Stimulated activated CD8-positive, alpha-beta memory T cell treated with anti-CD3 and anti-CD28 coated beads, Interleukin-7, amount 100 ng/mL, for 24 hours (primary cell): ENCODE measurements around the gene INO80.
"Not testable (repeated sequence)": the region's sequence is repeated elsewhere in the genome, so short reads cannot be mapped to it uniquely, and the experiment has no call there.

Experiments used
- DNase-seq: peaks from one replicate; pipeline ENCODE4 v3.0.0-alpha.2; 2020; ENCODE audit warnings: low read depth

INO80 gene, protein sequence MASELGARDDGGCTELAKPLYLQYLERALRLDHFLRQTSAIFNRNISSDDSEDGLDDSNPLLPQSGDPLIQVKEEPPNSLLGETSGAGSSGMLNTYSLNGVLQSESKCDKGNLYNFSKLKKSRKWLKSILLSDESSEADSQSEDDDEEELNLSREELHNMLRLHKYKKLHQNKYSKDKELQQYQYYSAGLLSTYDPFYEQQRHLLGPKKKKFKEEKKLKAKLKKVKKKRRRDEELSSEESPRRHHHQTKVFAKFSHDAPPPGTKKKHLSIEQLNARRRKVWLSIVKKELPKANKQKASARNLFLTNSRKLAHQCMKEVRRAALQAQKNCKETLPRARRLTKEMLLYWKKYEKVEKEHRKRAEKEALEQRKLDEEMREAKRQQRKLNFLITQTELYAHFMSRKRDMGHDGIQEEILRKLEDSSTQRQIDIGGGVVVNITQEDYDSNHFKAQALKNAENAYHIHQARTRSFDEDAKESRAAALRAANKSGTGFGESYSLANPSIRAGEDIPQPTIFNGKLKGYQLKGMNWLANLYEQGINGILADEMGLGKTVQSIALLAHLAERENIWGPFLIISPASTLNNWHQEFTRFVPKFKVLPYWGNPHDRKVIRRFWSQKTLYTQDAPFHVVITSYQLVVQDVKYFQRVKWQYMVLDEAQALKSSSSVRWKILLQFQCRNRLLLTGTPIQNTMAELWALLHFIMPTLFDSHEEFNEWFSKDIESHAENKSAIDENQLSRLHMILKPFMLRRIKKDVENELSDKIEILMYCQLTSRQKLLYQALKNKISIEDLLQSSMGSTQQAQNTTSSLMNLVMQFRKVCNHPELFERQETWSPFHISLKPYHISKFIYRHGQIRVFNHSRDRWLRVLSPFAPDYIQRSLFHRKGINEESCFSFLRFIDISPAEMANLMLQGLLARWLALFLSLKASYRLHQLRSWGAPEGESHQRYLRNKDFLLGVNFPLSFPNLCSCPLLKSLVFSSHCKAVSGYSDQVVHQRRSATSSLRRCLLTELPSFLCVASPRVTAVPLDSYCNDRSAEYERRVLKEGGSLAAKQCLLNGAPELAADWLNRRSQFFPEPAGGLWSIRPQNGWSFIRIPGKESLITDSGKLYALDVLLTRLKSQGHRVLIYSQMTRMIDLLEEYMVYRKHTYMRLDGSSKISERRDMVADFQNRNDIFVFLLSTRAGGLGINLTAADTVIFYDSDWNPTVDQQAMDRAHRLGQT (N-terminal part only)

GRCh38 chr15:41116116-41116961 lies at the start of gene INO80:
Gene INO80, minus strand, starts transcription at chr15:41116280. Its CDS starts 19,970 bp downstream, at chr15:41096310.
- peak; percentile 89 for DNase-seq

- no peak for DNase-seq
Measured at GRCh38 chr15:41161736-41162135, 45.7 kb upstream of the INO80 start.

DNA sequence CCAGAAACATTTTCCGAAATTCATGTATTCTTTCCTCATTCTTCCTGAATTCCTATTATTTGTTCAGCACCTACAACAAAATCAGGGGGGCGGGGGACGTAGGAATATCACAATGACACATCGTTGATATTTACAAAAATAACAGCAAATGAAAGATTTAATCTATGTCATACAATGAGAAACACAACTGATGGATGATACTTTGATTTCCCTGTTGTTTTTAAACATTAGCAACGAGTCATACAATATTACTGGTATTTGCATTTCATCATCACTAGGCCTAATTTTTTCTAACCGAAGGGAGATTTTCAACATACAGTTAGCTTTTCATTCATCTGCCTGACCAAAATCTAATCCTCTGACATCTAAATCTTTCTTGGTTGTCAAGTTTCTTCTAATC lies 45.3 kb upstream of the INO80 start:
- DNase-seq = no peak

- DNase-seq = no peak
Measured at GRCh38 chr15:41160639-41161315, 44.7 kb upstream of the INO80 start.

- no peak for DNase-seq
Measured at GRCh38 chr15:41154412-41154811, 38.3 kb upstream of the INO80 start.

DNA sequence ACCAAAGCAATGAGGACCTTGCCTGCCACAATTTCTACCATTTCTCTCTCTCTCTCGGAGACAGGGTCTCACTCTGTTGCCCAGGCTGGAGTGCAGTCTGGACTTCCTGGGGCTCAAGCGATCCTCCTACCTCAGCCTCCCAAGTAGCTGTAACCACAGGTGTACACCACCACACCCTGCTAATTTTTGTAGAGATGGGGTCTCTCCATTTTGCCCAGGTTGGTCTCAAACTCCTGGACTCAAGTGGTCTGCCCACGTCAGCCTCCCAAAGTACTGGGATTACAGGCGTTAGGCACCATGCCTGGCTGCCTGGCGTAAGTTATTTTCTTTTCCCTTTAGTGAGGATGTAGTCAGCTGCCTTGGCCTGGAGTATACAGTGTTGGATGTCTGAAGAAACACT lies 37.7 kb upstream of the INO80 start:
- DNase-seq = no peak

GRCh38 chr15:41151451-41152005 lies 35.4 kb upstream of the INO80 start:
- DNase-seq = no peak

DNA sequence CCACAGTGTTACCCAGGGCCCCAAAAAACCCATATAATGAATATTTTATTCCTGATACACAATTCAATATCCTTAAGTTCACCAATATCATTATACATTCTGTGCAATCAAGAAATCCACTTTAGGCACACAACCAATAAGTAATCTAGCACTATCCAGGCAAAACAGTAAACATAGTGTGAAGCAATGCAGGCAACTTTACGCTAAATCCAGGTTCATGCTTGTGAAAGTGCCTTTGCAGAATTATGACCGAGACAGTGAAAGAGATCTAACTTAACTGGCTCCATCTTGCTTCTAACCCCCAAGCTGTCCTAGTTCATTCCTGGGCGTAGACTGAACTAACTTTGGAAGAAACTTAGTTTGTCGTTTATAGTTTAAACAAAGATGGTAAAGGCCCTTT lies 34.2 kb upstream of the INO80 start:
- DNase-seq = no peak

DNA sequence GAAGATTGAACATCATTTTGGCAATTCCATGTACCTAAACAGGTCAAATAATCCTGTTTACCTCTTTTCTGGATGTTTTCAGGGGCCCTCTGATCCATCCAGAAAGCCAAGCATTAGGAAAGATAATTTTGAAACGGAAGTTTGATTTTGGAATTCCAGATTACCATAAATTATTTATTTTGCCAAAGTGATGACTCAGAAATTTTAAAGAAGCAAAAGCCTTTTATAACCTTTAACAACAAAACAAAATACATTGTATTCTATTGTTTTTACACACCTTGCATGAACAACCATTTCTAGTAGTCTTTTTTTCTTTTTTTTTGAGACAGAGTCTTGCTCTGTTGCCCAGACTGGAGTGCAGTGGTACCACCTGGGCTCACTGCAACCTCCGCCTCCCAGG lies 32.0 kb upstream of the INO80 start:
- DNase-seq = no peak

- DNase-seq = no peak
Measured at GRCh38 chr15:41139619-41140018, 23.5 kb upstream of the INO80 start.

GRCh38 chr15:41139112-41139511 lies 23.0 kb upstream of the INO80 start:
- DNase-seq = not testable (repeated sequence)

GRCh38 chr15:41135580-41135979 lies 19.5 kb upstream of the INO80 start:
- not testable (repeated sequence) for DNase-seq

DNA sequence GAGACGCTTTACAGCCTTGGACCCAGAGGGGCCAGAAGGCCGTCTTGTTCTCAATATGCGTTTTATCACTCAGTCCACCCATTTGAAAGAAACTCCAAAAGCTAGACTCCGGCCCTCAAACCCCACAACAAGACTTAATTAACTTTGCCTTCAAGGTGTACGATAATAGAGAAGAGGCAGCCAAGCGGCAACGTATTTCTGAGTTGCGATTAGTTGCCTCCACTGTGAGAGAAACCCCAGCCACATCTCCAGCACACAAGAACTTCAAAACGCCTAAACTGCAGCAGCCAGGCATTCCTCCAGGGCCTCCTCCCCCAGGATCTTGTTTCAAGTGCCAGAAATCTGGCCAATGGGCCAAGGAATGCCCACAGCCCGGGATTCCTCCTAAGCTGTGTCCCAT lies 17.4 kb upstream of the INO80 start:
- no peak for DNase-seq

GRCh38 chr15:41132094-41132493 lies 16.0 kb upstream of the INO80 start:
- not testable (repeated sequence) for DNase-seq

DNA sequence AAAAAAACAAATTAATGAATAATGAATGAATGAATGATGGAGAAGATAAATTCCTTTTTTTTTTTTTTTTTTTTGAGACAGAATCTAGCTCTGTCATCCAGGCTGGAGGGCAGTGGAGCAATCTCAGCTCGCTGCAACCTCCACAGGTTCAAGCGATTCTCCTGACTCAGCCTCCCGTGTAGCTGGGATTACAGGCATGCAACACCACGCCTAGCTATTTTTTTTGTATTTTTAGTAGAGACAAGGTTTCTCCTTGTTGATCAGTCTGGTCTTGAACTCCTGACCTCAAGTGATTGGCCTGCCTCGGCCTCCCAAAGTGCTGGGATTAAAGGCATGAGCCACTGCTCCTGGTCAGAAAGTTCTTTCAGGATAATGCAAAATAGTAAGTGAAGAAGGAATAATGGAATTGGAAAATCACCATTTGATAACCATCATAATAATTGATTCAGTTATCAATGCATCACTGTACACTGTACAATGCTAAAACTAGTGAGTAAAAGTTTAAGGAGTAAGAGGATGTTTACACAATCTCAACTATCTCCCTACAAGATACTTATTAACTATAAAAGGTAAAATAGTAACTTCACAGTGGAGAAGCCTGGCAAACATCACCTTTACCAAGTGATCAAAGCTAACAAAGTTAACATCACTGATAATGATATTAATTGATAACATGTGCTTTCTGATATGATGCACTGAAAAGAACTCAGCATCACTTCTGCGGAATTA lies 12.3 kb upstream of the INO80 start:
- no peak for DNase-seq

DNA sequence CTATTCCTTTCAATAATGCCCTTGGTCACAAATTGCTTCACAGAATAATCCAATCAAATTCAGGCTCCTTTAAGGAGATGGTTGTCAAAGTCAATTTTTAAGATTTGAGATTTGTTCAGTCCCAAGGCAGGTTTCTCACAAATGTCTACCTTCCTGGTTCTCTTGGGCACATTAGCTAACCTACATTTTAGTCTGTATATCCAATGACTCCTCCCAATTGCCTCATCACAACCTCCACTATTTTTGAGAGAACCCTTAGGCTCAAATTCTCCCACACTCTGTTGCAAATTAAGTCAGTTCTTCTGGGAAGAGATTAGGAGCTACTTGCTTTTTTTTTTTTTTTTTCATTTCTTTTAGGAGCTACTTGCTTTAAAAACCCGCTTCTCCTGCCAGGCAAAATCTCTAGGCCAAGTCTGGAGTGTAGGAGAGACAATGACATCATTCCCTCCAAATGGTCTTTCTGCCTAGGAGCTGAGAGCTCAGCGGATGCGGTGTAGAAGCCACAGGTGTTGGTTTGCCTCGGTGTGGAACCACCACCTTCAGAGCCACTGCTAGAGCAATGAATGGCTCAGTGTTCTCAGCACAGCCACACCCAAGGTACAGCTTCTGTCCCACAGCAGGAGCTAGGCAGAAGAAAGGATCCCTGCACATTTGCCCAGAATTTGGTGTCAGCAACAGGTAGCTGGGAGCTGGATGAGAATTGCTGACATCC lies 10.0 kb upstream of the INO80 start:
- DNase-seq = no peak

DNA sequence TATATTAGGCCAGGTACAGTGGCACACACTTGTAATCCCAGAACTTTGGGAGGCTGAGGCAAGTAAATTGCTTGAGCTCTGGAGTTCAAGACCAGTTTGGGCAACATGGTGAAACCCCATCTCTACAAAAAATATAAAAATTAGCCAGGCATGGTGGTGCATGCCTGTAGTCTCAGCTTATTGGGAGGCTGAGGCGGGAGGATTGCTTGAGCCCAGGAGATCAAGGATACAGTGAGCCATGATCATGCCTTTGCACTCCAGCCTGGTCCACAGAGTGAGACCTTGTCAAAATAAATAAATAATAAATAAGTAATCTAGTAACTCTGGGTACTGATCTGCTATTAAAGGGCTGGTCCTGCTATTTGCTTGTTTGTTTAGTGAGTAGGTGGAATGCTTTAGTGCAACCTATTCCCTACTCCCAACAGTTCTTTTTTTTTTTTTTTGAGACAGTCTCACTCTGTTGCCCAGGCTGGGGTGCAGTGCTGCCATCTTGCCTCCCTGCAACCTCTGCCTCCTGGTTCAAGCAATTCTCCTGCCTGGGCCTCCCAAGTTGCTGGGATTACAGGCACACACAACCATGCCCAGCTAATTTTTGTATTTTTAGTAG lies 9.1 kb upstream of the INO80 start:
- DNase-seq = no peak

GRCh38 chr15:41124058-41124457 lies 8.0 kb upstream of the INO80 start:
- DNase-seq = no peak

- DNase-seq = no peak
Measured at GRCh38 chr15:41122849-41123248, 6.8 kb upstream of the INO80 start.
